ENCODE data around the gene VDAC2. TPM values are rescaled to one million over a fixed set of nuclear protein-coding genes. Genes with fewer than 3 reads are reported as not detected.

VDAC2 gene
- total RNA-seq, 1 experiment from 2014 or later: 340 TPM

GRCh38 chr10:75229971-75230370, 19.4 kb downstream of the VDAC2 start:
- ChIA-PET CTCF (interaction anchor here (0.6 to 2.0 kb wide), 2 partner anchors 42 to 238 kb away, joined by 6 to 11 read pairs; no protein-coding TSS in a partner anchor), POLR2A (no interaction called here)
- H3K27ac ChIP-seq (ENCODE audit: low read length): no peak overlapping the region
- DNase-seq (ENCODE audit: low read depth, low spot score) (no peak), ATAC-seq (no peak)
- H3K9me3 ChIP-seq (ENCODE audit: control insufficient read depth, insufficient read depth, low read depth, low read length): no peaks in the 10 kb centered on the region
- H3K27me3 ChIP-seq (ENCODE audit: control insufficient read depth, insufficient read depth, low read length): no peaks in the 10 kb centered on the region
- H3K4me1 ChIP-seq (ENCODE audit: control insufficient read depth, insufficient read depth, low read length): peaks cover 53% of the 10 kb centered on the region
- H3K4me3 ChIP-seq (ENCODE audit: low read depth in 2 of 2, low read length in 2 of 2): no peak overlapping the region
- intact Hi-C loops (cut with micrococcal nuclease; ENCODE audit: unreplicated experiment) (loop anchor here (2.0 to 5.0 kb wide), 2 partner anchors 41 to 118 kb away; partner anchors contain the start of gene SAMD8), in situ Hi-C loops (cut with HindIII; ENCODE audit: low pct_unique_long_range_greater_than_20kb, low sequenced_read_pairs) (no loop called here)
- no TSS peak for BruUV-seq (replicated peaks)
- peaks cover 41% of the 10 kb centered on the region for H3K36me3 ChIP-seq (ENCODE audit: control insufficient read depth, insufficient read depth, low read length)
- no peak for TF ChIP-seq TCF7L2 (IDR thresholded peaks at IDR 0.05; ENCODE audit: low read depth, low read length)

DNA sequence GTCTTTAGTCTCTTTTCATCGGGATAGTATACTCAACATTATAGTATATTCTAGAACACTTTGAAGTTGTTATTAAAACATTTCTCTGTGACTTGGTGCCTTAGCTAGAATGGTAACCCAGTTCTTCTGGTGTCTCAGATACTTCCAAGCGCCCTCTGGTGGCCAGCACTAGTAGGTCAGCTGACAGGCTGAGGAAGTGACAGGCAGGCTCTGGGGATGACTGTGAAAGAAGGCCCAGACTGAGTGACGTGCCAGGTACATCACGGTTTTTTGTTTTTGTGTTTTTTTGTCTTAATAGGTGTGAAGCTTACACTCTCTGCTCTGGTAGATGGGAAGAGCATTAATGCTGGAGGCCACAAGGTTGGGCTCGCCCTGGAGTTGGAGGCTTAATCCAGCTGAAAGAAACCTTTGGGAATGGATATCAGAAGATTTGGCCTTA, 20.0 kb downstream of the VDAC2 start:
- CTCF ChIA-PET: interaction anchor here (0.6 to 2.0 kb wide), 2 partner anchors 43 to 237 kb away, joined by 6 to 11 read pairs; no protein-coding TSS in a partner anchor
- DNase-seq (ENCODE audit: low read depth, low spot score) (no peak), ATAC-seq (0 out of 2 replicates have a peak, but pooled peaks have one; percentile 20)
- POLR2A ChIA-PET: no interaction called here
- intact Hi-C loops (cut with micrococcal nuclease; ENCODE audit: unreplicated experiment) (loop anchor here (2.0 to 5.0 kb wide), 2 partner anchors 42 to 118 kb away; partner anchors contain the start of gene SAMD8), in situ Hi-C loops (cut with HindIII; ENCODE audit: low pct_unique_long_range_greater_than_20kb, low sequenced_read_pairs) (no loop called here)
- Histone ChIP-seq H3K27me3 (ENCODE audit: control insufficient read depth, insufficient read depth, low read length) (no peaks in the 10 kb centered on the region), H3K27ac (ENCODE audit: low read length) (no peak overlapping the region), H3K36me3 (ENCODE audit: control insufficient read depth, insufficient read depth, low read length) (peaks cover 38% of the 10 kb centered on the region), H3K4me3 (ENCODE audit: low read depth in 2 of 2, low read length in 2 of 2) (no peak overlapping the region), H3K9me3 (ENCODE audit: control insufficient read depth, insufficient read depth, low read depth, low read length) (no peaks in the 10 kb centered on the region), H3K4me1 (ENCODE audit: control insufficient read depth, insufficient read depth, low read length) (peaks cover 47% of the 10 kb centered on the region)
- TF ChIP-seq, protein P1, sequence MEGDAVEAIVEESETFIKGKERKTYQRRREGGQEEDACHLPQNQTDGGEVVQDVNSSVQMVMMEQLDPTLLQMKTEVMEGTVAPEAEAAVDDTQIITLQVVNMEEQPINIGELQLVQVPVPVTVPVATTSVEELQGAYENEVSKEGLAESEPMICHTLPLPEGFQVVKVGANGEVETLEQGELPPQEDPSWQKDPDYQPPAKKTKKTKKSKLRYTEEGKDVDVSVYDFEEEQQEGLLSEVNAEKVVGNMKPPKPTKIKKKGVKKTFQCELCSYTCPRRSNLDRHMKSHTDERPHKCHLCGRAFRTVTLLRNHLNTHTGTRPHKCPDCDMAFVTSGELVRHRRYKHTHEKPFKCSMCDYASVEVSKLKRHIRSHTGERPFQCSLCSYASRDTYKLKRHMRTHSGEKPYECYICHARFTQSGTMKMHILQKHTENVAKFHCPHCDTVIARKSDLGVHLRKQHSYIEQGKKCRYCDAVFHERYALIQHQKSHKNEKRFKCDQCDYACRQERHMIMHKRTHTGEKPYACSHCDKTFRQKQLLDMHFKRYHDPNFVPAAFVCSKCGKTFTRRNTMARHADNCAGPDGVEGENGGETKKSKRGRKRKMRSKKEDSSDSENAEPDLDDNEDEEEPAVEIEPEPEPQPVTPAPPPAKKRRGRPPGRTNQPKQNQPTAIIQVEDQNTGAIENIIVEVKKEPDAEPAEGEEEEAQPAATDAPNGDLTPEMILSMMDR (IDR thresholded peaks at IDR 0.05): peak; percentile 99
- TF ChIP-seq POLR2AphosphoS5 (IDR thresholded peaks at IDR 0.05; ENCODE audit: low read depth, low read length): no peak
- TF ChIP-seq REST (IDR thresholded peaks at IDR 0.05; ENCODE audit: insufficient read depth in 1 of 2, low read depth in 2 of 2, low read length in 1 of 2): no peak
- no peak for TF ChIP-seq SIN3A (IDR thresholded peaks at IDR 0.05; ENCODE audit: borderline replicate concordance, insufficient read depth, low read depth, low read length)
- BruUV-seq (replicated peaks): no TSS peak
